SJSA1 (cell line): ENCODE data around the gene TMIGD1. TPM values are rescaled to one million over a fixed set of nuclear protein-coding genes. Genes with fewer than 3 reads are reported as not detected.
A peak's percentile ranks its signal among the peaks of the same experiment; 100 is the strongest.

Source experiments
- DNase-seq, 2 experiments: peaks; one replicate each; pipeline ENCODE4 v3.0.0-alpha.2; 2015 to 2020; ENCODE audit warnings: low spot score in 2 of 2, low read depth in 1 of 2
- H3K27ac ChIP-seq: fragments of 250-450 bp; sonication (Bioruptor Pico); 2 replicates; pipeline ENCODE4 v1.5.1; 2020; ENCODE audit warnings: mild to moderate bottlenecking, moderate library complexity
- H3K27me3 ChIP-seq: fragments of 250-450 bp; sonication (Bioruptor Pico); replicated peaks from 2 replicates; pipeline ENCODE4 v1.5.1; 2020; ENCODE audit warnings: mild to moderate bottlenecking, moderate library complexity
- H3K36me3 ChIP-seq: fragments of 250-450 bp; sonication (Bioruptor Pico); 2 replicates; pipeline ENCODE4 v1.5.1; 2020; ENCODE audit warnings: mild to moderate bottlenecking
- H3K4me1 ChIP-seq: fragments of 250-450 bp; sonication (Bioruptor Pico); replicated peaks from 2 replicates; pipeline ENCODE4 v1.6.1; 2021; ENCODE audit warnings: mild to moderate bottlenecking
- H3K4me3 ChIP-seq: fragments of 250-450 bp; sonication (Bioruptor Pico); 2 replicates; pipeline ENCODE4 v1.5.1; 2020; ENCODE audit warnings: mild to moderate bottlenecking
- H3K9me3 ChIP-seq: fragments of 250-450 bp; sonication (Bioruptor Pico); replicated peaks from 2 replicates; pipeline ENCODE4 v1.5.1; 2020; ENCODE audit warnings: mild to moderate bottlenecking
- total RNA-seq: library from RNA; depleted of rRNA; stranded (reverse); fragments of >200 nt; shearing (Covaris generic); gene quantifications from 2 replicates; pipeline ENCODE4 v1.2.3, GENCODE V29; 2014

The TMIGD1 gene
- total RNA-seq, 1 experiment from 2014 or later: not detected

GRCh38 chr17:30304778-30305177, 29.1 kb downstream of the TMIGD1 start:
- no peaks in the 10 kb centered on the region for H3K27me3 ChIP-seq
- no peak overlapping the region for H3K4me3 ChIP-seq
- H3K36me3 ChIP-seq: no peaks in the 10 kb centered on the region
- H3K9me3 ChIP-seq: no peaks in the 10 kb centered on the region
- DNase-seq: no peak
- H3K4me1 ChIP-seq: peaks cover 27% of the 10 kb centered on the region
- H3K27ac ChIP-seq: no peak overlapping the region

GRCh38 chr17:30302241-30302640, 31.6 kb downstream of the TMIGD1 start:
- Histone ChIP-seq H3K4me3 (no peak overlapping the region), H3K9me3 (no peaks in the 10 kb centered on the region), H3K27me3 (no peaks in the 10 kb centered on the region), H3K27ac (no peak overlapping the region), H3K36me3 (no peaks in the 10 kb centered on the region), H3K4me1 (peaks cover 7% of the 10 kb centered on the region; the same call in 1 of the 2 replicates)
- DNase-seq: no peak

GRCh38 chr17:30300818-30301217, 33.0 kb downstream of the TMIGD1 start:
- H3K9me3 ChIP-seq: no peaks in the 10 kb centered on the region
- H3K27me3 ChIP-seq: no peaks in the 10 kb centered on the region
- DNase-seq: no peak
- no peak overlapping the region for H3K27ac ChIP-seq
- no peak overlapping the region for H3K4me3 ChIP-seq
- H3K4me1 ChIP-seq: peaks cover 12% of the 10 kb centered on the region
- no peaks in the 10 kb centered on the region for H3K36me3 ChIP-seq

- no peaks in the 10 kb centered on the region for H3K27me3 ChIP-seq
- H3K36me3 ChIP-seq: no peaks in the 10 kb centered on the region
- no peaks in the 10 kb centered on the region for H3K9me3 ChIP-seq
- DNase-seq: no peak
- no peak overlapping the region for H3K27ac ChIP-seq
- no peak overlapping the region for H3K4me3 ChIP-seq
- H3K4me1 ChIP-seq: peaks cover 9% of the 10 kb centered on the region
Observed at GRCh38 chr17:30299000-30299399, 34.9 kb downstream of the TMIGD1 start.

GRCh38 chr17:30297715-30298114, 36.1 kb downstream of the TMIGD1 start:
- H3K27me3 ChIP-seq: no peaks in the 10 kb centered on the region
- no peak for DNase-seq
- no peaks in the 10 kb centered on the region for H3K36me3 ChIP-seq
- H3K4me3 ChIP-seq: no peak overlapping the region
- H3K9me3 ChIP-seq: no peaks in the 10 kb centered on the region
- H3K4me1 ChIP-seq: peaks cover 12% of the 10 kb centered on the region
- no peak overlapping the region for H3K27ac ChIP-seq

- Histone ChIP-seq H3K9me3 (no peaks in the 10 kb centered on the region), H3K36me3 (peaks cover 5% of the 10 kb centered on the region), H3K4me1 (peaks cover 20% of the 10 kb centered on the region), H3K27ac (no peak overlapping the region), H3K4me3 (no peak overlapping the region), H3K27me3 (no peaks in the 10 kb centered on the region)
- peak in 1 of 2 experiments; percentile 15 for DNase-seq
Observed at GRCh38 chr17:30296499-30297080, 37.3 kb downstream of the TMIGD1 start.

- peak overlapping the region; percentile 92 for H3K27ac ChIP-seq
- no peaks in the 10 kb centered on the region for H3K27me3 ChIP-seq
- DNase-seq: no peak
- no peaks in the 10 kb centered on the region for H3K9me3 ChIP-seq
- peaks cover 39% of the 10 kb centered on the region for H3K36me3 ChIP-seq
- peak overlapping the region; percentile 93 for H3K4me3 ChIP-seq
- H3K4me1 ChIP-seq: peaks cover 32% of the 10 kb centered on the region
Observed at GRCh38 chr17:30292286-30292858, 41.5 kb downstream of the TMIGD1 start.

- Histone ChIP-seq H3K27ac (peak within 1 kb of the TSS; percentile 92), H3K9me3 (no peaks in the 10 kb centered on the region), H3K4me3 (peak within 1 kb of the TSS; percentile 93), H3K4me1 (peaks cover 27% of the 10 kb centered on the region), H3K27me3 (no peaks in the 10 kb centered on the region), H3K36me3 (peaks cover 45% of the 10 kb centered on the region)
- peak; percentile 89 to 92 for DNase-seq
Observed at GRCh38 chr17:30291543-30292285, 42.1 kb downstream of the TMIGD1 start, which contains the start of gene BLMH. TSS of gene BLMH (minus strand) at chr17:30291944. CDS start at chr17:30291819, 125 bp downstream.

GRCh38 chr17:30290696-30291542, 42.9 kb downstream of the TMIGD1 start:
- Histone ChIP-seq H3K27ac (peak overlapping the region; percentile 92), H3K27me3 (no peaks in the 10 kb centered on the region)
- DNase-seq: peak in 1 of 2 experiments; percentile 69

GRCh38 chr17:30290077-30290476, 43.8 kb downstream of the TMIGD1 start:
- Histone ChIP-seq H3K27ac (no peak overlapping the region), H3K27me3 (no peaks in the 10 kb centered on the region), H3K9me3 (no peaks in the 10 kb centered on the region), H3K4me3 (no peak overlapping the region), H3K36me3 (peaks cover 62% of the 10 kb centered on the region), H3K4me1 (peaks cover 23% of the 10 kb centered on the region)
- no peak for DNase-seq

More at GRCh38 chr17:30290696-30291542, 42.9 kb downstream of the TMIGD1 start:
- Histone ChIP-seq H3K9me3 (no peaks in the 10 kb centered on the region), H3K36me3 (peaks cover 53% of the 10 kb centered on the region), H3K4me1 (peaks cover 23% of the 10 kb centered on the region), H3K4me3 (peak overlapping the region; percentile 93)

GRCh38 chr17:30279156-30279555, 54.7 kb downstream of the TMIGD1 start:
- Histone ChIP-seq H3K36me3 (peaks cover 79% of the 10 kb centered on the region), H3K27ac (no peak overlapping the region), H3K27me3 (no peaks in the 10 kb centered on the region), H3K4me1 (no peaks in the 10 kb centered on the region), H3K4me3 (no peak overlapping the region), H3K9me3 (no peaks in the 10 kb centered on the region)
- DNase-seq: no peak

- Histone ChIP-seq H3K4me3 (no peak overlapping the region), H3K9me3 (no peaks in the 10 kb centered on the region), H3K36me3 (peaks cover 82% of the 10 kb centered on the region), H3K27me3 (no peaks in the 10 kb centered on the region), H3K4me1 (no peaks in the 10 kb centered on the region), H3K27ac (no peak overlapping the region)
- DNase-seq: no peak
Observed at GRCh38 chr17:30278032-30278431, 55.8 kb downstream of the TMIGD1 start.

- Histone ChIP-seq H3K4me1 (no peaks in the 10 kb centered on the region), H3K27ac (no peak overlapping the region), H3K27me3 (no peaks in the 10 kb centered on the region), H3K9me3 (no peaks in the 10 kb centered on the region), H3K4me3 (no peak overlapping the region), H3K36me3 (peaks cover 86% of the 10 kb centered on the region)
- DNase-seq: no peak
Observed at GRCh38 chr17:30275911-30276310, 57.9 kb downstream of the TMIGD1 start.
